COLO829 (cell line): Measurements from ENCODE around the gene CD5L.

Experiments used
- DNase-seq: peaks from one replicate; pipeline ENCODE4 v3.0.0; 2012; ENCODE audit warnings: low spot score

CD5L gene

GRCh38 chr1:157813269-157813668, 28.3 kb downstream of the CD5L start:
- no peak for DNase-seq

- no peak for DNase-seq
Measured at GRCh38 chr1:157806431-157807149, 35.0 kb downstream of the CD5L start.

GRCh38 chr1:157803851-157804250, 37.8 kb downstream of the CD5L start:
- DNase-seq = no peak

- DNase-seq = no peak
Measured at GRCh38 chr1:157799996-157800395, 41.6 kb downstream of the CD5L start.

GRCh38 chr1:157798211-157798610, 43.4 kb downstream of the CD5L start:
- no peak for DNase-seq

- DNase-seq = no peak
Measured at GRCh38 chr1:157785248-157785647, 56.4 kb downstream of the CD5L start.

- DNase-seq = no peak
Measured at GRCh38 chr1:157784801-157785200, 56.8 kb downstream of the CD5L start.

GRCh38 chr1:157782931-157783330, 58.7 kb downstream of the CD5L start:
- DNase-seq = no peak

- DNase-seq = no peak
Measured at GRCh38 chr1:157781048-157781447, 60.6 kb downstream of the CD5L start.
